HEK293T (cell line): Measurements from ENCODE around the gene CFAP300.

Experiments used
- ARNT ChIP-seq: fragments of 450-650 bp; IDR thresholded peaks from 2 replicates; pipeline ENCODE4 v1.6.1; 2017; ENCODE audit warnings: mild to moderate bottlenecking
- BHLHE40 ChIP-seq: fragments of 450-650 bp; IDR thresholded peaks from 2 replicates; pipeline ENCODE4 v1.6.1; 2016; ENCODE audit warnings: mild to moderate bottlenecking, moderate library complexity, borderline replicate concordance
- FOXA1 ChIP-seq: fragments of 450-650 bp; IDR thresholded peaks from 2 replicates; pipeline ENCODE4 v1.6.1; 2016; ENCODE audit warnings: mild to moderate bottlenecking
- FOXK2 ChIP-seq: fragments of 450-650 bp; IDR thresholded peaks from 2 replicates; pipeline ENCODE4 v1.6.1; 2016; ENCODE audit warnings: mild to moderate bottlenecking
- FOXM1 ChIP-seq: fragments of 450-650 bp; IDR thresholded peaks from 2 replicates; pipeline ENCODE4 v1.6.1; 2017; ENCODE audit warnings: mild to moderate bottlenecking, borderline replicate concordance
- LEF1 ChIP-seq: fragments of 450-650 bp; IDR thresholded peaks from 2 replicates; pipeline ENCODE4 v1.6.1; 2017; ENCODE audit warnings: mild to moderate bottlenecking, borderline replicate concordance
- NFRKB ChIP-seq: fragments of 450-650 bp; IDR thresholded peaks from 2 replicates; pipeline ENCODE4 v1.6.1; 2016; ENCODE audit warnings: mild to moderate bottlenecking, moderate library complexity
- SP1 ChIP-seq: fragments of 450-650 bp; IDR thresholded peaks from 2 replicates; pipeline ENCODE4 v1.6.1; 2017
- SUZ12 ChIP-seq: fragments of 450-650 bp; IDR thresholded peaks from 2 replicates; pipeline ENCODE4 v1.6.1; 2016; ENCODE audit warnings: mild to moderate bottlenecking
- ZNF384 ChIP-seq: fragments of 450-650 bp; IDR thresholded peaks from 2 replicates; pipeline ENCODE4 v1.6.1; 2016
- TF ChIP-seq, protein P1 (sequence below): fragments of 450-650 bp; IDR thresholded peaks from 2 replicates; pipeline ENCODE4 v1.6.1; 2016

DNA sequence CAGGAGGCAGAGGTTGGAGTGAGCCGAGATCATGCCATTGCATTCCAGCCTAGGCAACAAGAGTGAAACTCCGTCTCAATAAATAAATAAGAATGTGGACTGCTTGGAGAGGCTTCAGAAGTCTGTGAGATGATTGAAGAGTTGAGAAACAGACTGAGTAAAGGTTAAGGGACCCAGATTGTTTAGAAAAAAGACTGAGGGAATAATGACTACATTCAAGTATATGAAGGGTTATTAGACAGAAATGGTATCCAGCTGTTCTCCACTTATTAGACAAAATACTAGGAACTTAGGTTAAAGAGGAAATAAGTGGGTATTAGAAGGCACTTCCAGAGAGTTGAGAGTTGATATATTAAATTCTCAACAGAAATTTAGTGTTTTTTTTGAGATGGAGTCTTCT lies 52.5 kb downstream of the CFAP300 start:
- TF ChIP-seq FOXK2 (no peak), SP1 (no peak), LEF1 (no peak), SUZ12 (no peak), FOXA1 (no peak), FOXM1 (no peak), ZNF384 (no peak), NFRKB (no peak), BHLHE40 (no peak), ARNT (no peak)
- TF ChIP-seq, protein P1, sequence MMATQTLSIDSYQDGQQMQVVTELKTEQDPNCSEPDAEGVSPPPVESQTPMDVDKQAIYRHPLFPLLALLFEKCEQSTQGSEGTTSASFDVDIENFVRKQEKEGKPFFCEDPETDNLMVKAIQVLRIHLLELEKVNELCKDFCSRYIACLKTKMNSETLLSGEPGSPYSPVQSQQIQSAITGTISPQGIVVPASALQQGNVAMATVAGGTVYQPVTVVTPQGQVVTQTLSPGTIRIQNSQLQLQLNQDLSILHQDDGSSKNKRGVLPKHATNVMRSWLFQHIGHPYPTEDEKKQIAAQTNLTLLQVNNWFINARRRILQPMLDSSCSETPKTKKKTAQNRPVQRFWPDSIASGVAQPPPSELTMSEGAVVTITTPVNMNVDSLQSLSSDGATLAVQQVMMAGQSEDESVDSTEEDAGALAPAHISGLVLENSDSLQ: no peak
